Sigmoid colon (tissue), 4 donors: ENCODE data around the gene ARF5.
"Not testable (repeated sequence)": the region's sequence is repeated elsewhere in the genome, so short reads cannot be mapped to it uniquely, and the experiment has no call there.

Experiments
- CTCF ChIP-seq, 4 experiments: fragments of 450-650 bp in 3 of 4; fragments of 200-600 bp in 1 of 4; IDR thresholded peaks; one replicate each; pipeline ENCODE4 v1.5.1; 2016 to 2019; ENCODE audit warnings: antibody characterized with exemption in 4 of 4, mild to moderate bottlenecking in 3 of 4, moderate library complexity in 2 of 4
- EP300 ChIP-seq, 4 donors: sonication (generic); formaldehyde crosslinking; IDR thresholded peaks; one replicate each; pipeline ENCODE4 v1.6.1; 2017; ENCODE audit warnings: antibody characterized with exemption in 4 of 4
- POLR2A ChIP-seq, 2 donors: fragments of 450-650 bp; IDR thresholded peaks; one replicate each; pipeline ENCODE4 v1.6.1; 2016; ENCODE audit warnings: antibody characterized with exemption in 2 of 2, mild to moderate bottlenecking in 2 of 2, moderate library complexity in 2 of 2
- POLR2AphosphoS5 ChIP-seq, 4 donors: sonication (generic); formaldehyde crosslinking; IDR thresholded peaks; one replicate each; pipeline ENCODE4 v1.6.1; 2017; ENCODE audit warnings: antibody characterized with exemption in 4 of 4

GRCh38 chr7:127540461-127540860 is 47.8 kb upstream of the ARF5 start:
- TF ChIP-seq POLR2A, CTCF, POLR2AphosphoS5, EP300 (IDR thresholded peaks at IDR 0.05): not testable (repeated sequence)
